ENCODE data around the gene BMF.
"Not testable (repeated sequence)": the region's sequence is repeated elsewhere in the genome, so short reads cannot be mapped to it uniquely, and the experiment has no call there.

DNA sequence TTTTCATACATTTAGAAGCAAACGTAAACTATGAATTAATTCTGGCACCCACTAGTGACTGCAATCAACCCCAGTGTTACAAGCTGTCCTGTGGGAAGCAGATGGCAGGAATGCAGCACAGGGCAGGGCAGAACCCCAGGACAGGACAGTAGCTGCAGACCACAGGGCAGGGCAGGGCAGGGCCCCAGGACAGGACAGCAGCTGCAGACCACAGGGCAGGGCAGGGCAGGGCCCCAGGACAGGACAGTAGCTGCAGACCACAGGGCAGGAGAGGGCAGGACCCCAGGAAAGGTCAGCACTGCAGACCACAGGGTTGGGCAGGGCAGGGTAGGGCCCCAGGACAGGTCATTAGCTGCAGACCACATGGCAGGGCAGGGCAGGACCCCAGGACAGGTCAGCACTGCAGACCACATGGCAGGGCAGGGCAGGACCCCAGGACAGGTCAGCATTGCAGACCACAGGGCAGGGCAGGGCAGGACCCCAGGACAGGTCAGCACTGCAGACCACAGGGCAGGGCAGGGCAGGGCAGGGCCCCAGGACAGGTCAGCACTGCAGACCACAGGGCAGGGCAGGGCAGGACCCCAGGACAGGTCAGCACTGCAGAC lies 27.3 kb upstream of the BMF start:
- not testable (repeated sequence) for TF ChIP-seq TAF1 (IDR thresholded peaks at IDR 0.05; ENCODE audit: borderline replicate concordance, low read depth, low read length); POLR2A (IDR thresholded peaks at IDR 0.05; ENCODE audit: low read depth, low read length); POLR2AphosphoS5 (IDR thresholded peaks at IDR 0.05; ENCODE audit: low read depth, low read length)

All from GM12892 (cell line).